Stimulated activated CD8-positive, alpha-beta memory T cell treated with anti-CD3 and anti-CD28 coated beads, Interleukin-2, amount 100 ng/mL, for 1 hour (primary cell): ENCODE measurements around the gene GCNT2.
"Not testable (repeated sequence)": the region's sequence is repeated elsewhere in the genome, so short reads cannot be mapped to it uniquely, and the experiment has no call there.

Source experiments
- DNase-seq, 2 donors: peaks; one replicate each; pipeline ENCODE4 v3.0.0-alpha.2; 2020; ENCODE audit warnings: low read depth in 2 of 2

GCNT2 gene

GRCh38 chr6:10521104-10521808 lies at the start of gene GCNT2:
TSS of gene GCNT2 (plus strand) at chr6:10521351. CDS start at chr6:10528912, 7,561 bp downstream.
- no peak for DNase-seq

DNA sequence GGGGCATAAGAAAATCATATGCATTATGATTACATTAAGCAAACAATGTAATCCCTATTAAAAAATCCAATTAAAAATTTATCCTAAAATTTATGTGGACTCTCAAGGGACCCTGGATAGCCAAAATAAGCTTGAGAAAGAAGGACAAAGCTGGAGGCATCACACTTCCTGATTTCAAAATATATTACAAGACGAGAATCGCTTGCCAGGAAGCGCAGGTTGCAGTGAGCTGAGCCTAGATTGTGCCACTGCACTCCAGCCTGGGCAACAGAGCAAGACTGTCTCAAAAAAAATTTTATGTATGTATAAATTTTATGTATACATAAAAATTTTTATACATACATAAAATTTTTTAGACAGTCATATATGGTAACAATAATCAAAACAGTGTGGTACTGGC lies 48.5 kb upstream of the GCNT2 start:
- no peak for DNase-seq

DNA sequence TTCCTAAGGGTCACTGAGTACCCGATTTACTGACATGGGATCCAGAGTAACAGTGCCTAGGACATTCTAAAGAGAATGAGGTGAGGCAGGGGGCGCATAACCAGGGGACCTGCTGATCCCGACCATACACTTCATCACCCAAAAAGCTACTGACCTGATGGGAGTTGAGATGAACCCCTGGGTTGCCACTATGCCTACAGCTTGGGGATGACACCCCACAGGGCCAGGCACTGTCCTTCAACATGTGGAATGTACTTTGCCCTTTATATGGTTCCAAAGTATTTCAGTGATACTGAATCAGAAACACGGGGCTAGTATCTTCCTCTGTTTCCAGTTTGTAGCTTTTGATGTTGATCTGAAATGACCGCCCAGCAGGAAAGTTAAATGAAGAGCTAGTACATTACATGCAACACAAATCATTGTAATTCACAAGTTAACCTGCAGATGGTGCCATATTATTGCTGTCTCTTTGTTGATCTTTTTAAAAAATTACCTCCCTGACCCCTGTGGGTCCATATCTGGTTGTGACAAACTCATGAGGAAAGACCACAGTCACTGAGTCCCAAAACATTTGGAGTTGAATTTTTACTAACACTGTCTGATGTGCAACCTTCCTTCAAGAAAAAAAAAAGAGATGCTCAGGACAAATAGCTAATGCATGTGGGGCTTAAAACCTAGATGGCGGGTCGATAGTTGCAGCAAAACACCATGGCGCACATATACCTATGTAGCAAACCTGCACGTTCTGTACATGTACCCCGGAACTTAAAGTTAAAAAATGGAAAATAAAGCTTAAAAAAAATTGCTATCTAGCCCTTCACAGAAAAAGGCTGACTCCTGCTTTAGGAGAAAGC lies 42.7 kb upstream of the GCNT2 start:
- DNase-seq, result no peak

DNA sequence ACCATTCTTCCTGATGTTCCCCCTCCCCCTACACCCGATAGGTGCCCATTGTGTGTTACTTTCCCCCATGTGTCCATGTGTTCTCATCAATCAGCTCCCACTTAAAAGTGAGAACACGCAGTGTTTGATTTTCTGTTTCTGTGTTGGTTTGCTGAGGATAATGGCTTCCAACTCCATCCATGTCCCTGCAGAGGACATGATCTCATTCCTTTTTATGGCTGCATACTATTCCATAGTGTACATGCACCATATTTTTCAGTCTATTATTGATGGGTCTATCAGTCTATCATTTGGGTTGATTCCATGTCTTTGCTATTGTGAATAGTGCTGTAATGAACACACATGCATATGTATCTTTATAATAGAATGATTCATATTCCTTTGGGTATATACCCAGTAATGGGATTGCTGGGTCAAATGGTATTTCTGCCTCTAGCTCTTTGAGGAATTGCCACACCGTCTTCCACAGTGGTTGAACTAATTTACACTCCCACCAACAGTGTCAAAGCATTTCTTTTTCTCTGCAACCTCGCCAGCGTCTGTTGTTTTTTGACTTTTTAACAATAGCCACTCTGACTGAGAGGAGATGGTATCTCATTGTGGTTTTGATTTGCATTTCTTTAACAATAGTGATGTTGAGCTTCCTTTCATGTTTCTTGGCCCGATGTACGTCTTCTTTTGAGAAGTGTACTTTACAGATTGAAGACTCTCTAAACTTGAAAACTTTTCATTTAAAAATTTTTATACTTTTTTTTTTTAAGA lies 41.0 kb upstream of the GCNT2 start:
- DNase-seq, result no peak

- no peak for DNase-seq
Observed at GRCh38 chr6:10481101-10481500, 40.0 kb upstream of the GCNT2 start.

DNA sequence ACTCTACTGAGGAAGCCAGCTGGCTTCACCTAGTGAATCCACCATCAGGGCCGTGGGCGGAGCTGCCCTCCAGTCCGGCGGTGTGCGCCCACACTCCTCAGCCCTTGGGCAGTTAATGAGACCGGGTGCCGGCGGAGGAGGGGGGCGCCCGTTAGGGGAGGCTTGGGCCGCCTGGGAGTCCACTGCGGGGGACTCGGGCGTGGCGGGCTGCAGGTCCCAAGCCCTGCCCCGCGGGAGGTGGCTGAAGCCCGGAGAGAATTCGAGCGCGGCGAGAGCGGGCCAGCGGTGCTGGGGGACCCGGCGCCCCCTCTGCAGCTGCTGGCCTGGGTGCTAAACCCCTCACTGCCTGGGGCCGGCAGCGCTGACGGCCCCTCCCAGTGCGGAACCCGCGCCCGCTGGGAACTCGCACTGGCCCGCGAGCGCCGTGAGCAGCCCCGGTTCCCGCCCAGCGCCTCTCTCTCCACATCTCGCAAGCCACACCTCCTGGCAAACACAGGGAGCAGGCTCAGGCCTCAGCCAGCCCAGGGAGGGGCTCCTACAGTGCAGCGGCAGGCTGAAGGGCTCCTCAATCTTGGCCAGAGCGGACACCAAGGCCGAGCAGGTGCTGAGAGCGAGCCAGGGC lies 38.4 kb upstream of the GCNT2 start:
- DNase-seq, result no peak

DNA sequence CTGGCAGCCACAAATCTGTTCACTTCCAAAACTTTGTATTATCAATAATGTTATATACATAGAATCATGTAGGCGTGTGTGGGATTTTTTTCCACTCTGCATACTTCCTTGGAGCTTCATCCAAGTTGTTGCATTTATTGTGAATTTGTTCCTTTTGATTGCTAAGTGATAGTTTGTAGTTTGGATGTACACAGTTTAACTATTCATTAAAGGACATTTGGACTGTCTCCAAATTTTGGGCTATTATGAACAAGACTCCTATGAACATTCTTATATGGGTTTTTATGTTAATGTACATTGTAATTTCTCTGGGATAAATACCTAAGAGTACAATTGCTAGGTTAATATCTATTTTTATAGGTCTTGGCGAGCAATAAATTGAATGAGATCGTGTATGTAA lies 36.2 kb upstream of the GCNT2 start:
- DNase-seq, result no peak

DNA sequence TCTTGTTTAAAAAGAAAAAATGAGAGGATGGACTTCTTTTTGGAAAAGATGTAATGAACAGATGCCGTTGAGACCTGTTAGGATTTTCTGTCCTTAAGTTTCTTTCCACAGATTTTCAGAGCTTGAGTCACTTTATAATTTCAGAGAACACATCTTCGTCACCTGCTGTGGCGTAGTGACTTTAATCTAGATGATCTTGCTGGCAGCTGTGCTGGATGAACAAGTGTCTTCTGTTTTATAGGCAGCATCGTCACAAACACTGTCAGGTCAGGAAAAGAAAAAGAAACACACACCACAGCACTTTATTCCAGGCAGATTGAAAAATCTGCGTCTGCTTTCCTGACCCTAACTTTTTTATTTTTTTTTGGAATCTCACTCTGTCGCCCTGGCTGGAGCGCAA lies 35.7 kb upstream of the GCNT2 start:
- DNase-seq, result no peak

DNA sequence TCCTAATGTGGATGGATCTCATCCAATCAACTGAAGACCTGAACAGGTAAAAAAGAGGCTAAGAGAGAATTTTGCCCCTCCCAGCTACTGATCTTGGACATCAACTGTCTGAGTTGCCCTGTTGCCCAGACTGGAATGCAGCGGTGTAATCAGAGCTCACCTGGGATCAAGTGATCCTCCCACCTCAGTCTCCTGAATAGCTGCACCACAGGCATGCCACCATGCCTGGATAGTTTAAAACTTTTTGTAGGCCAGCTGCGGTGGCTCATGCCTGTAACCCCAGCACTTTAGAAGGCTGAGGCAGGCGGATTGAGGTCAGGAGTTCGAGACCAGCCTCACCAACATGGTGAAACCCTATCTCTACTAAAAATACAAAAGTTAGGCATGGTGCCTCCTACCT lies 34.9 kb upstream of the GCNT2 start:
- no peak for DNase-seq

DNA sequence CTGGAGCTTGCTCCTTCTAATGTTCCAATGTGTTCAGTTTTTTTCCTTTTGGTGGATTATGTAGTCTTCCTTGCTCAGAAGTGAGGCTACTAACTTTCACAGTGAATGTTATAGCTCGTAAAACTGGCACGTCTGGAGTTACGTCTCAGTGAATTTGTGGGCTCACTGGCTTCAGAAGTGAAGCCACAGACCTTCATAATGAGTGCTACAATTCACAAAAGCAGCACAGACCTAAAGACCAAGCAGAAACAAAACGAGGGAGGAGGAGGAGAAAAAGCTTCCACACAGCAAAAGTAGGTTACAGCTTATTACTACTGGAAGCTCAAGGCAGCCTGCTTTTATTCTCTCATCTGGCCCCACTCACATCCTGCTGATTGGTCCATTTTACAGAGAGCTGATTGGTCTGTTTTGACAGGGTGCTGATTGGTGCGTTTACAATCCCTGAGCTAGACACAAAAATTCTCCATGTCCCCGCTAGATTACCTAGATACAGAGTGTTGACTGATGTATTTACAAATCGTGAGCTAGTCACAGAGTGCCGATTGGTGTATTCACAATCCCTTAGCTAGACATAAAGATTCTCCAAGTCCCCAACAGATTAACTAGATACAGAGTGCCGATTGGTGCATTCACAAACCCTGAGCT lies 34.1 kb upstream of the GCNT2 start:
- not testable (repeated sequence) for DNase-seq

DNA sequence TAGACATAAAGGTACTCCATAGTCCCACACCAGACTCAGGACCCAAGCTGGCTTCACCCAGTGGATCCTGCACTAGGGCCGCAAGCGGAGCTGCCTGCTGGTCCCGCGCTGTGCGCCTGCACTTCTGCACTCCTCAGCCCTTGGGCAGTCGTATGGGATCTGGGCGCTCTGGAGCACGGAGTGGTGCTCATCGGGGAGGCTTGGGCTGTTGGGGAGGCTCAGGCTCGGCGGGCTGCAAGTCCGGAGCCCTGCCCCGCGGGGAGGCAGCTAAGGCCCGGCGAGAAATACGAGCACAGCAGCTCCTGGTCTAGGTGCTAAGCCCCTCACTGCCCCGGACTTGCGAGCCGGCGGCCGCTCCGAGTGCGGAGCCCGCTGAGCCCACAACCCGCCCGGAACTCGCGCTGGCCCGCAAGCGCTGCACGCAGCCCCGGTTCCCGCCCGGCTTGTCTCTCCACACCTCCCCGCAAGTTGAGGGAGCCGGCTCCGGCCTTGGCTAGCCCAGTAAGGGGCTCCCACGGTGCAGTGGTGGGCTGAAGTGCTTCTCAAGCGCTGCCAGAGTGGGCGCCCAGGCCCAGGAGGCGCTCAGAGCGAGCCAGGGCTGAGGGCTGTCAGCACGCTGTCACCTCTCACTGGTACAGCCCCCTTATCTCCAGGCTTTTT lies 33.4 kb upstream of the GCNT2 start:
- no peak for DNase-seq

- DNase-seq, result no peak
Observed at GRCh38 chr6:10491463-10491862, 29.7 kb upstream of the GCNT2 start.

DNA sequence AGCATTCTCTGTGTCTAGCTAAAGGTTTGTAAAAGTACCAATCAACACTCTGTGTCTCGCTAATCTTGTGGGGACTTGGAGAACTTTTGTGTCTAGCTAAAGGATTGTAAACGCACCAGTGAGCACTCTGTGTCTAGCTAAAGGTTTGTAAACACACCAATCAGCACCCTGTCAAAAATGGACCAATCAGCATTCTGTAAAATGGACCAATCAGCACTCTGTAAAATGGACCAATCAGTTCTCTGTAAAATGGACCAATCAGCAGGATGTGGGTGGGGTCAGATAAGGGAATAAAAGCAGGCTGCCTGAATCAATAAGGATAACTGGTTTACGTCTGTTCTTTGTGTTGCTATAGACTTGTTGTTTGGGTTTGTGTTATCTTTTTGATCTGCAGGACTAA lies 29.2 kb upstream of the GCNT2 start:
- DNase-seq, result not testable (repeated sequence)

GRCh38 chr6:10495029-10495428 lies 26.1 kb upstream of the GCNT2 start:
- DNase-seq, result no peak

DNA sequence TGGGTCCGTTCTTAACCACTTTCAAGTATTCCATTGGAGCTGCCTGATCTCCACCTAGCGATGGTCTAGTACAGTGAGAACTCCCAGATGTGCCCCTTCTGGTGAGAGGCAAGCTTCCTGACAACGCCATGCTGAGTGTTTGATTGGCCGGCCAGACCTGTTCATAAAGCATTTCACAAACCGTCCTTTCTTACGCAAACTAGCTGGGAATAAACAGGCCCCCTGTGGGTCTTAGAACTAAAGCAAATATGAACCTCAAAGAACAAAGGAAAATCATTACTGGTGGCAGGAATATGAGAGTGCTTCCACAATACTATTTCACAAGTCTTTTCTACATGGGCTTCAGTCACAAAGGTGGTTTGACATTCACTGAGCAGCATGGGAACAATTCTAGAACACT lies 15.6 kb upstream of the GCNT2 start:
- no peak for DNase-seq

- DNase-seq, result no peak
Observed at GRCh38 chr6:10507298-10507697, 13.9 kb upstream of the GCNT2 start.

- DNase-seq, result no peak
Observed at GRCh38 chr6:10507715-10508114, 13.4 kb upstream of the GCNT2 start.

DNA sequence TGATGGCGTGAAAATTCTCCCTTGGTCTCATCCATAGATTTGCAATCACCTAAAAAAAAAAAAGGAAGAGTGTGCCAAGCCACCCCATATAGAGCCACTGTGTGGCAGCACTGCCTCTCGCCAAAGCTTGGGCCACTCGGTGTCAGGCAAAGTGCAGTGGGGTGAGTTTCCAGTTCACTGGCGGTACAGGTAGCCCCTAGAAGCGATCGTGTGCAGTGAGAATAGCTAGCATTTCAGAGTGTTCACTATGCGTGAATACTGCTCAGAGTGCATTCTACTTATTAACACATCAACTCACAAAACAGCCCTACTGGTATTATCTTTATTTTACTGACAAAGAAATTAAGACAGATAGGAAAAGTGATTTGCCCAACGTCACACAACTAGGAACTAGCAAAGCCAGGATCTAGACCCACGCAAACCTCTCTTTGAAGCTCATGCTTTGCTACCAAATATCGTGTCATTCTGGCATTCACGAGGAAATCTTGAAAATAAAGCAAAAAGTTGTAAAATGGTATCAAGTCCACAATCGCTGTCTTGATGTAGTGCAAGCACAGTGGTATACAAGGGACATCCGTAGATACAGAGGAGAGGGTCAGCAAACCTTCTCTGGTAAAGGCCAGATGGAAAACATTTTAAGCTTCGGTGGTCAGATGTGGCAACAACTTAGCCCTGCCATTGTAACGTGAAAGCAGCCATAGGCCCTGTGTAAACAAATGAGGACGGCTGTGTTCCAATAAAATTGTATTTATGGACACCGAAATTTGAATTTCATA lies 10.4 kb upstream of the GCNT2 start:
- no peak for DNase-seq

DNA sequence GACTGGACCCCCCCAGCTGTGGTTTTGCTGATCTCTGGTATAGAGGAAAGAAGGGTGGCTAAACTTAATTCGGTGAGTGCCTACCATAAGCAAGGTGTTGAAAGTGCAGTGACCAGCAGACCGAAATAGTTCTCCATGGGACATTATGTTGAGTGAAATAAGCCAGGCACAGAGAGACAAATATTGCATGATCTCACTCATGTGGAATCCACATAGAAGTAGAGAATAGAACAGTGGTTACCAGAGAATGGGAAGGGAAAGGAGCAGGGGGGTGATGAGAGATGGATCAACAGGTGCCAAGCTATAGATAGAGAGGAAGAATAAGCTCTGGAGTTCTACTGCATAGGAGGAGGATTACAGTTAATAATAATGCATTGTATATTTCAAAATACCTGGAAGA lies 9.7 kb upstream of the GCNT2 start:
- DNase-seq, result no peak

- no peak for DNase-seq
Observed at GRCh38 chr6:10513544-10513943, 7.6 kb upstream of the GCNT2 start.
